Activated T-cell treated with anti-CD3 and anti-CD28 coated beads, Interleukin-2, amount 50 U/mL, for 4 hours (primary cell): ENCODE results near the gene GPR137C. TPM values are rescaled to one million over a fixed set of nuclear protein-coding genes. Genes with fewer than 3 reads are reported as not detected.
"Not testable (repeated sequence)": the region's sequence is repeated elsewhere in the genome, so short reads cannot be mapped to it uniquely, and the experiment has no call there.

ENCODE experiments used
- ATAC-seq, 2 donors: fragments of 200-7000 bp; cut with Tn5 transposase; one replicate each; pipeline ENCODE4 v1.10.0; 2021
- DNase-seq: peaks from one replicate; pipeline ENCODE4 v3.0.0-alpha.2; 2020
- H3K27me3 Mint-ChIP-seq: one replicate; pipeline ENCODE4 v1.8.0; 2021; ENCODE audit warnings: low read depth, mixed read lengths
- H3K36me3 Mint-ChIP-seq: one replicate; pipeline ENCODE4 v1.8.0; 2022; ENCODE audit warnings: mixed read lengths; ENCODE audit not compliant: insufficient read depth
- H3K4me1 Mint-ChIP-seq: one replicate; pipeline ENCODE4 v1.8.0; 2021; ENCODE audit warnings: low read depth, mixed read lengths
- H3K4me3 Mint-ChIP-seq: one replicate; pipeline ENCODE4 v1.8.0; 2021; ENCODE audit warnings: mild to moderate bottlenecking, moderate library complexity, mixed read lengths
- H3K9me3 Mint-ChIP-seq: one replicate; pipeline ENCODE4 v1.8.0; 2021; ENCODE audit warnings: mixed read lengths
- total RNA-seq, 3 donors: library from RNA; stranded (reverse); gene quantifications; one replicate each; pipeline ENCODE4 v1.2.1, GENCODE V29; 2021

The GPR137C gene
- total RNA-seq, 3 donors from 2014 or later = 0.11 to 0.13 TPM; not detected in 1

DNA sequence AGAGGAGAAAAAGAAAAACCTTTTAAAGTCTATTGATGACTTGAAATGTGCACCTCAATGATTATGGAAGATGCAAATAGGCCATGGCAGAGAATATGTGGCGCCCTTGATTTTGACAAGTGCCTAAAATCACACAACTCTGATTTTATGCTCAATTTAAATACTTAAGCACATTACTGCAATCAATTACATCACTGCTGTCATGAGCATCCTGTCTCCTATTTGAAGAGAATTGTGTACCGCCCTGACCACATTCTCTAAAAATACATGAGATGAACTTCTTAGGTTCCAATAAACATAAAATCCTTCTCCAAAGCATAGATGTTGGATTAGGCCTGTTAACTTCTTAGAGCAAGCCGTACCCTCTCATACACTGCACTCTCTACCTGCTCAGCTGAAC lies 2.0 kb upstream of the GPR137C start:
- Mint-ChIP-seq H3K4me3 (peak overlapping the region; percentile 92), H3K9me3 (no peaks in the 10 kb centered on the region), H3K36me3 (peaks cover 1% of the 10 kb centered on the region), H3K27me3 (peaks cover 2% of the 10 kb centered on the region), H3K4me1 (peaks cover 26% of the 10 kb centered on the region)
- ATAC-seq (no peak), DNase-seq (no peak)

DNA sequence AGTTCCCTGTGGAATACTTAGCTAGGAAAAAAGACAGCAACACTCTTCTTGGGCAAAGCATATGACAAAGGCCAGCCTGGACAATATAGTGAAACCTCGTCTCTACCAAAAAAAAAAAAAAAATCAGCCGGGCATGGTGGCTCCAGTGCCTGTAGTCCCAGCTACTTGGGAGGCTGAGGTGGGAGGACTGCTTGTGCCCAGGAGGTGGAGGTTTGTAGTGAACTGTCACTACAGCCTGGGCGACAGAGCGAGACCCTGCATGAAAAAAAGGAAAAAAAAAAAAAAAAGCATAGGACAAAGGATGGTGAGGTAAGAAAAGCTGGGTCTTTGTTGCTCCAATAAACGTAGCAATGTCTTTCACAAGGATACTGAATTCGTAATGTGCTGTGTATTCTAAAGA lies 1.4 kb upstream of the GPR137C start:
- no peaks in the 10 kb centered on the region for H3K9me3 Mint-ChIP-seq
- DNase-seq = no peak
- no peak for ATAC-seq
- peaks cover 2% of the 10 kb centered on the region for H3K27me3 Mint-ChIP-seq
- peak overlapping the region; percentile 92 for H3K4me3 Mint-ChIP-seq
- peaks cover 23% of the 10 kb centered on the region for H3K4me1 Mint-ChIP-seq
- H3K36me3 Mint-ChIP-seq = peaks cover 1% of the 10 kb centered on the region

DNA sequence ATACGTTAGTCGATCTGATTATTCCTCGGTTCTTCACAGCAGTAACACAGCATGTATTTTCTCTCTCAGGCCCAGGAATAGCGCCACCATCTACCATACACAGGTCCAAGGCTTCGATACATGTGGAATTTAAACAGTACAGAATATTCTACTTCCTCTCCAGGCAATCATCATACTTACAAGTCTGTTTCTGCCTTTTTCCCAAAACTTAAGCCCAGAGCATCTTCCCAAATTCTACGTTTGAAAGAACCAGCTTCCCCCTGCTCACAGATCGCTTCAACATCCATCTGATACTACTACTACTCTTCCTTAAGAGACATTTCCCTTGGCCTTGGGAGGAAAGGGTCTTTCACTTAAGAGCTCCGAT lies 957 bp upstream of the GPR137C start:
- H3K36me3 Mint-ChIP-seq = peaks cover 1% of the 10 kb centered on the region
- DNase-seq (no peak), ATAC-seq (no peak)
- peaks cover 23% of the 10 kb centered on the region for H3K4me1 Mint-ChIP-seq
- no peaks in the 10 kb centered on the region for H3K9me3 Mint-ChIP-seq
- peaks cover 2% of the 10 kb centered on the region for H3K27me3 Mint-ChIP-seq
- H3K4me3 Mint-ChIP-seq = peak overlapping the region; percentile 92

DNA sequence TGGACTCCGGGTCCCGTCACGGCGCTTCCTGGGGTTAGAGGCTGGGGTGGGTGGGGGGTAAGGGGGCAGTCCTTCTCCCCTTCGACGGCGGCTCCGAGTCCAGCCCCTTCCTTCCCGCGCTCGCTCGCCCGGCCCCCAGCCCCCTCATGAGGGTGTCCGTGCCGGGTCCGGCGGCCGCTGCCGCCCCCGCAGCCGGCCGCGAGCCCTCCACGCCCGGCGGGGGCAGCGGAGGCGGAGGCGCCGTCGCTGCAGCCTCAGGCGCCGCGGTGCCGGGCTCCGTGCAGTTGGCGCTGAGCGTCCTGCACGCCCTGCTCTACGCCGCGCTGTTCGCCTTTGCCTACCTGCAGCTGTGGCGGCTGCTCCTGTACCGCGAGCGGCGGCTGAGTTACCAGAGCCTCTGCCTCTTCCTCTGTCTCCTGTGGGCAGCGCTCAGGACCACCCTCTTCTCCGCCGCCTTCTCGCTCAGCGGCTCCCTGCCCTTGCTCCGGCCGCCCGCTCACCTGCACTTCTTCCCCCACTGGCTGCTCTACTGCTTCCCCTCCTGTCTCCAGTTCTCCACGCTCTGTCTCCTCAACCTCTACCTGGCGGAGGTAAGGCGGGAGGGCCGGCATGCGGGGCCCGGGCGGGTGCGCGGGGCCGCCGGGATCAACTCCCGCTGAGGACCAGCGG lies 500 bp downstream of the GPR137C start:
- peaks cover 23% of the 10 kb centered on the region for H3K4me1 Mint-ChIP-seq
- peaks cover 2% of the 10 kb centered on the region for H3K27me3 Mint-ChIP-seq
- DNase-seq (peak; percentile 15), ATAC-seq (peak; percentile 36 to 44)
- H3K36me3 Mint-ChIP-seq = peaks cover 1% of the 10 kb centered on the region
- H3K4me3 Mint-ChIP-seq = peak overlapping the region; percentile 92
- H3K9me3 Mint-ChIP-seq = no peaks in the 10 kb centered on the region

DNA sequence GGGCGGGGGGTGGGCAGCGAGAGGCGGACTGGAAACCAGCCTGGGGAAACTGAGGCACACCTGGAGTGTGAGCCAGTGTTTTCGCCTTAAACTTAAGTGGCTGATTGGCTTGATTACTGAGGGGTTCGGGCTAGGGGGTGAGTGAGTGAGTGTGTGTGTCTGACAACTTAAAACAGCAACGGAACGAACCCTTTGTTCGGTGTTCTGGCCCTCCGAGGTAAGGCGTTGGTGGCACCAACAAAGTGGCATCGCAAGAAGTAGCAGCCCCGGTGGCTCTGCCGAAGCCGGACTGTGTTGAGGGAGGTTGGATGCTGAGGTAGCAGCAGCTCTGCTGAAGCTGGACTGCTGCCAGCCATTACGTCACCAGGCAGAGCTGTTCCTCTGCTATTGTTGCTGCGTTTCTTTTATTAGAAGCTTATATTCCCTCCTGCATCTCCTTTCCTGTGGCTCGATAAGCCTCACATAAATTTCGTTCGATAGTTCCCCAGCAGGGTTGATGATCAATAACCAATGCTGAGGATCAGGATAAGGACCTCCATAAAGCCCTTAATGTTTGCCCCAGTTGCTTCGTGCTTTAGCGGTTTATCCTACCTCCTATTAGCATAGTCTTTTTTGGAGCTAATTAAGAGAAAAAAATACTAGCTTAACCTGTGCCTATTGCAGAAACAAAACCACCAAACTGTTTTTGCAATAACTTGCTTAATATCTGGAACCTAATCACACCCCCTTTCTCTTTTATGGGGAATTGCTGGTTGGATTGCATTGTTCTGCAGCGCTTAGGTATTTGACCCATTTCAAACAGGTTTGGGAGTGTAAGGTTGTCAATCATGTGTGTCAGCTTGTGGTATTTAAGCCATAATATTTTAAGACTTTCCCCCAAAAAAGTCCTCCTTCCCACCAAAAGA lies 1.3 kb downstream of the GPR137C start:
- H3K4me3 Mint-ChIP-seq = peak overlapping the region; percentile 90

DNA sequence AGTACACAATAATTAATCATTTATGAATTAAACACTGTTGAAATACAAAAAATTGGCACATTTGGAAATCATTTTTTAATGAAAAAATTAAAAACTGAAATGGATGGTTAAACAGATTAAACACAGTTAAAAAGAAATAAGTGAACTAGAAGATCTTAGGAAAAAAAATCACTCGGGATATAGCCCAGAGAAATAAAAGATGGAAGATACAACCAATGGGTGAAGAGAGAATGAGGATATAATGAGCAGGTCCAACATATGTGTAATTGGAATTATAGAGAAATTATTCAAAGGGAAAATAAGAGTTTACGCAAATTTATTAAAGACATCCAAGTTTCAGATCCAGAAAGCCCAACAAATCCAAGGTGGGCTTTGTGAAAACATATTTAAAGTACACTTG lies 6.1 kb downstream of the GPR137C start:
- Mint-ChIP-seq H3K4me1 (peaks cover 1% of the 10 kb centered on the region), H3K27me3 (peaks cover 10% of the 10 kb centered on the region), H3K36me3 (no peaks in the 10 kb centered on the region), H3K9me3 (peaks cover 3% of the 10 kb centered on the region), H3K4me3 (no peak overlapping the region)
- DNase-seq (no peak), ATAC-seq (no peak)

More for the DNA sequence above, 1.3 kb downstream of the GPR137C start:
- Mint-ChIP-seq H3K4me1 (peaks cover 23% of the 10 kb centered on the region), H3K36me3 (peaks cover 1% of the 10 kb centered on the region), H3K27me3 (peaks cover 2% of the 10 kb centered on the region), H3K9me3 (peaks cover 3% of the 10 kb centered on the region)
- ATAC-seq (peak in 1 of 2 donors; percentile 5), DNase-seq (peak; percentile 78)

DNA sequence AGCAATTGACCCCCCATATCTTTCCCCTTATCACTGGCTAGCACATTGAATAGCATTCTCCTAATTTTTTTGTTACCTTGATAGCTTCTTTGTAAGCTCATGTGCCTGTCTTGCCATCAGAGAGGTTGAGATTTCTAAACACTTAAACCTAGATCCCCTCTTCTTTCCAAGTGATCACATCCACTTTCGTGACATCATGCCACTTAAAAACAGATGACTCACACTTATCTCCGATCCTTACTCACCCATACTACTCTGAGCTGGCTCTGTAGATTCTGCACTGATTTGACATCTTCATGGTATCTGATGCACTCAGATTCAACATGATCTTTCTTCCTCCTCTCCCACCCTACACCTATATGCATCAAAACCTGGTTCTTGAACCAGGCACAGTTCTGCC lies 10.5 kb downstream of the GPR137C start:
- Mint-ChIP-seq H3K36me3 (no peaks in the 10 kb centered on the region), H3K4me1 (no peaks in the 10 kb centered on the region), H3K27me3 (peaks cover 9% of the 10 kb centered on the region), H3K4me3 (no peak overlapping the region), H3K9me3 (peaks cover 3% of the 10 kb centered on the region)
- ATAC-seq (peak in 1 of 2 donors; percentile 34), DNase-seq (no peak)

DNA sequence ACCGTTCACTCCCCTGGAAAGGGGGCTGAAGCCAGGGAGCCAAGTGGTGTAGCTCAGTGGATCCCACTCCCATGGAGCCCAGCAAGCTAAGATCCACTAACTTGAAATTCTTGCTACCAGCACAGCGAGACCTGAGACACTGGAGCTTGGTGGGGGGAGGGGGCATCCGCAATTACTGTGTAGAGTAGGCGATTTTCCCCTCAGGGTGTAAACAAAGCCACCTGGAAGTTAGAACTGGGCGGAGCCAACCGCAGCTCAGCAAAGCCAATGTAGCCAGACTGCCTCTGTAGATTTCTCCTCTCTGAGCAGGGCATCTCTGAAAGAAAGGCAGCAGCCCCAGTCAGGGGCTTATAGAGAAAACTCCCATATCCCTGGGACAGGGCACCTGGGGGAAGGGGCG lies 15.8 kb downstream of the GPR137C start:
- Mint-ChIP-seq H3K27me3 (peaks cover 11% of the 10 kb centered on the region), H3K9me3 (peaks cover 39% of the 10 kb centered on the region)
- H3K4me3 Mint-ChIP-seq, H3K36me3 Mint-ChIP-seq, H3K4me1 Mint-ChIP-seq, ATAC-seq, DNase-seq: not testable (repeated sequence)

DNA sequence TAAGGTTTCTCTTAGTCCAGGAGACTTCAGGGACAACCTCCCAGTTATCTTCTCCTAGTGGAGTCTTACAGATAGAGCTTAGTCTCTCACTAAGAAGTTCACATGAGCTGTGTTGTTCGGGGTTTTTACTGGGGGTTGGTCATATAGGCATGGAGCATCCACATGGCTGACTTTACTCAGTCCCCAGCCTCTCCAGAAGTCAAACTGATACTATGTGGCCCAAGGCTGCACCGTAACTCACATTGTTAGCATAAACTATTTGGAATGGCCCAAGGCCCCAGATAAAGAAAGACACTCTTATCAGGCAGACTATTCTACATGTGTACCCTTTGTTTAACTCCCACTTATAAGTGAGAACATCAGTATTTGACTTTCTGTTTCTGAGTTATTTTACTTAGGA lies 23.2 kb downstream of the GPR137C start:
- Mint-ChIP-seq H3K27me3 (no peaks in the 10 kb centered on the region), H3K4me3 (no peak overlapping the region), H3K4me1 (no peaks in the 10 kb centered on the region), H3K36me3 (peaks cover 4% of the 10 kb centered on the region), H3K9me3 (peaks cover 27% of the 10 kb centered on the region)
- no peak for DNase-seq
- ATAC-seq = no peak

DNA sequence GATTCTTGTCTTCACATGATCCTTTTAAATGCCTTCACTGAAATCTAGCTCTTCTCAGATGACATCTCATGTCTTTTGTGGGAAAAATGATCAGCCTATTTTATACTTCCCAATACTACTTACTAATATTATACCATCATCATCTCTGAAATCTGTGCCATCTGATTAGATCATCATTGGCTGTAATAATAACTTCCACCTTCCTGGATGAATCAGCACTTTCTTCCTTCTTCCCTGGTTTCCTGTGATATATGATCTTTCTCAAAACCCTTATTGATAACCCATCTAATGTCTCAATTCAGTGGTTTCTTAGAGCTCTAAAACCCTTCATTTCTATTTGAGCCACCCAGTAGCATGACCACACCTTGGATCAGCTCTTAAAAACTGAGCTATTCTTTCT lies 30.9 kb downstream of the GPR137C start:
- Mint-ChIP-seq H3K4me1 (no peaks in the 10 kb centered on the region), H3K9me3 (no peaks in the 10 kb centered on the region)

DNA sequence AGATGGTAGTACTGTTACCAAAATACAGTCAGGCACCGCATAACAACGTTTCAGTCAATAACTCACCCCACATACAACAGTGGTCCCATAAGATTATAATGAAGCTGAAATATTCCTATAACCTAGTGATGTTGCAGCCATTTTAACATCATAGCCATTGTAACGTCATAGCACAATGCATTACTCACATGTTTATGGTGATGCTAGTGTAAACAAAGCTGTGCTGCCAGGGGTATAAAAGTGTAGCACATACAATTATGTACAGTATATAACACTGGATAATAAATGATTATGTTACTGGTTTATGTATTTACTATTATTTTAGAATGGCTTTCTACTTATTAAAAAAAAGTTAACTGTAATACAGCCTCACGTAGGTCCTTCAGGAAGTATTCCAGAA lies 37.0 kb downstream of the GPR137C start:
- ATAC-seq (no peak), DNase-seq (no peak)
- Mint-ChIP-seq H3K9me3 (peaks cover 5% of the 10 kb centered on the region), H3K36me3 (no peaks in the 10 kb centered on the region), H3K4me3 (no peak overlapping the region), H3K27me3 (peaks cover 4% of the 10 kb centered on the region), H3K4me1 (no peaks in the 10 kb centered on the region)

More for the DNA sequence above, 30.9 kb downstream of the GPR137C start:
- Mint-ChIP-seq H3K4me3 (no peak overlapping the region), H3K27me3 (peaks cover 3% of the 10 kb centered on the region), H3K36me3 (no peaks in the 10 kb centered on the region)
- ATAC-seq (no peak), DNase-seq (no peak)

DNA sequence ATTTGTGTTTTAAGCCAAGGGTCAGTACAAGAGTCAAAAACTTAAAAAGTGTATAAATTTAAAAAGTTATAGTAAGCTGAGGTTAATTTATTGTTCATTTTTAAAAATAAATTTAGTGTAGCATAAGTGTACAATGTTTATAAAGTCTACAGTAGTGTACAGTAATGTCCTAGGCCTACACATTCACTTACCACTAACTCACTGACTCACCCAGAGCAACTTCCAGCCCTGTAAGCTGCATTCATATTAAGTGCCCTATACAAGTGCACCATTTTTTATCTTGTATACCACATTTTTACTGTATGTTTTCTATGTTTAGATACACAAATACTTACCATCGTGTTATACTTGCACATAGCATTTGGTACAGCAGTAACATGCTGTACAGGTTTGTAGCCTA lies 37.7 kb downstream of the GPR137C start:
- no peak for DNase-seq
- Mint-ChIP-seq H3K9me3 (peaks cover 7% of the 10 kb centered on the region), H3K27me3 (peaks cover 4% of the 10 kb centered on the region), H3K36me3 (no peaks in the 10 kb centered on the region), H3K4me1 (no peaks in the 10 kb centered on the region), H3K4me3 (no peak overlapping the region)
- no peak for ATAC-seq

DNA sequence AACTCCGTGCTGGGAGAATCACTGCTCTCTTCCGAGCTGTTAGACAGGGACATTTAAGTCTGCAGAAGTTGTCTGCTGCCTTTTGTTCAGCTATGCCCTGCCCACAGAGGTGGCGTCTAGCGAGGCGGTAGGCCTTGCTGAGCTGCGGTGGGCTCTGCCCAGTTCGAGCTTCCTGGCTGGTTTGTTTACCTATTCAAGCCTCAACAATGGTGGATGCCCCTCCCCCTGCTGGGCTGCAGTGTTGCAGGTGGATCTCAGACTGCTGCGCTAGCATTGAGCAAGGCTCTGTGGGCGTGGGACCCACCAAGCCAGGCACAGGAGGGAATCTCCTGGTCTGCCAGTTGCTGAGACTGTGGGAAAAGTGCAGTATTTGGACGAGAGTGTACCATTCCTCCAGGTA lies 43.7 kb downstream of the GPR137C start:
- DNase-seq = no peak
- H3K36me3 Mint-ChIP-seq = no peaks in the 10 kb centered on the region
- ATAC-seq = no peak
- no peaks in the 10 kb centered on the region for H3K4me1 Mint-ChIP-seq
- peaks cover 4% of the 10 kb centered on the region for H3K27me3 Mint-ChIP-seq
- H3K9me3 Mint-ChIP-seq = peaks cover 10% of the 10 kb centered on the region
- H3K4me3 Mint-ChIP-seq = no peak overlapping the region

DNA sequence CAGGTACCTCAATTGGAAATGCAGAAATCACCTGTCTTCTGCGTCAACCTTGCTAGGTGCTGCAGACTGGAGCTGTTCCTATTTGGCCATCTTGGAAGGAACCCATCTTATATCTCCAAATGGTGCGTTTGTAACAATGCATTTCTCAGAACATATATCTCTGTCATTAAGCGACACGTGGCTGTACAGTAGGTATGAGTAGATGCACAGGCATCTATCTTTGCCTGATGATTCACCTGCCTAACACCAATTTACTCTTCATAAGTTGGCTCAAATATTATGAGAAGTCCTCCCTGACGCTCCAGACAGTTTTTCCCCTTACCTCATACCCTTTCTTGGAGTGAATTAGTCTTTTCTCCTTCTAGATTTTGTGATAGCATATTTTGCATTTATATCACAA lies 44.2 kb downstream of the GPR137C start:
- no peak for ATAC-seq
- Mint-ChIP-seq H3K9me3 (peaks cover 10% of the 10 kb centered on the region), H3K27me3 (peaks cover 4% of the 10 kb centered on the region), H3K36me3 (no peaks in the 10 kb centered on the region), H3K4me1 (no peaks in the 10 kb centered on the region), H3K4me3 (no peak overlapping the region)
- no peak for DNase-seq

DNA sequence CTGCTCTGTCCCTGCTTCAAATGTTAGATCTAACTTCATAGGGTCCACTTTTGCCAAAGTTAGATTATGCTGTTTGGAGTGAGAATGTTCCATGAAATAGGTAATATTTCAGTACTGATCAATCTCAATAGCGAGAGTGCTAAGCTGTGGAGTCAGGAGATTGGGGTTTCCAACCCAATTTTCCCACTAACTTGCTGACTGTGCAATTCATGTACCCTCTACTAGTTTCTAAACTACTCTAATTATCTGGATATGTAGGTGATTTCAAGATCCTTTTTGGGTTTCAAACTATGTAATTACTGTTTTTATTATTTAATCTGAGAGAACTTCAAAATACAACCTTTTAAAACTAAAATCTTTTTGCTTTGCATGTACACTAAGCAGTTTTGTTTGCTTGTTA lies 45.9 kb downstream of the GPR137C start:
- H3K36me3 Mint-ChIP-seq = no peaks in the 10 kb centered on the region

More for the DNA sequence above, 45.9 kb downstream of the GPR137C start:
- no peak for DNase-seq
- Mint-ChIP-seq H3K9me3 (peaks cover 9% of the 10 kb centered on the region), H3K4me3 (no peak overlapping the region), H3K27me3 (no peaks in the 10 kb centered on the region), H3K4me1 (no peaks in the 10 kb centered on the region)
- no peak for ATAC-seq
